ENCODE measurements around the gene NAIF1.
"Not testable (repeated sequence)": the region's sequence is repeated elsewhere in the genome, so short reads cannot be mapped to it uniquely, and the experiment has no call there.

Gene NAIF1

GRCh38 chr9:128084746-128085145 is 17.6 kb upstream of the NAIF1 start:
- no peak for DNase-seq

GRCh38 chr9:128082151-128082550 is 15.0 kb upstream of the NAIF1 start:
- DNase-seq = no peak

- no peak for DNase-seq
These were observed 13.9 kb upstream of the NAIF1 start for GRCh38 chr9:128081056-128081455.

GRCh38 chr9:128080206-128080605 is 13.1 kb upstream of the NAIF1 start:
- DNase-seq = no peak

GRCh38 chr9:128078504-128079434 is 11.6 kb upstream of the NAIF1 start:
- DNase-seq = no peak

GRCh38 chr9:128077847-128078503 is 10.9 kb upstream of the NAIF1 start:
- no peak for DNase-seq

- DNase-seq = no peak
These were observed 6.2 kb upstream of the NAIF1 start for GRCh38 chr9:128073253-128073886.

- peak; percentile 64 for DNase-seq
These were observed 5.3 kb upstream of the NAIF1 start for GRCh38 chr9:128072144-128073021.

- not testable (repeated sequence) for DNase-seq
These were observed 4.4 kb upstream of the NAIF1 start for GRCh38 chr9:128071475-128071874.

- no peak for DNase-seq
These were observed 3.8 kb upstream of the NAIF1 start for GRCh38 chr9:128070874-128071273.

- DNase-seq = no peak
These were observed 1.5 kb upstream of the NAIF1 start for GRCh38 chr9:128068386-128069205.

- peak; percentile 100 for DNase-seq
These were observed 695 bp upstream of the NAIF1 start, which contains the start of gene SLC25A25 for GRCh38 chr9:128067645-128068385. Gene SLC25A25, plus strand, starts transcription at chr9:128068232. Its CDS starts 88 bp downstream, at chr9:128068320.

- DNase-seq = no peak
These were observed 1.0 kb downstream of the NAIF1 start for GRCh38 chr9:128065907-128066712.

GRCh38 chr9:128062846-128063831 is 4.0 kb downstream of the NAIF1 start:
- no peak for DNase-seq

- no peak for DNase-seq
These were observed 4.8 kb downstream of the NAIF1 start for GRCh38 chr9:128062279-128062678.

- DNase-seq = no peak
These were observed 5.7 kb downstream of the NAIF1 start for GRCh38 chr9:128061275-128061960.

- no peak for DNase-seq
These were observed 7.6 kb downstream of the NAIF1 start for GRCh38 chr9:128059365-128059983.
